Measurements from ENCODE around the gene RAD23B. TPM values are rescaled to one million over a fixed set of nuclear protein-coding genes. Genes with fewer than 3 reads are reported as not detected.

The RAD23B gene
- total RNA-seq, 2 experiments from 2014 or later: 114 to 188 TPM

DNA sequence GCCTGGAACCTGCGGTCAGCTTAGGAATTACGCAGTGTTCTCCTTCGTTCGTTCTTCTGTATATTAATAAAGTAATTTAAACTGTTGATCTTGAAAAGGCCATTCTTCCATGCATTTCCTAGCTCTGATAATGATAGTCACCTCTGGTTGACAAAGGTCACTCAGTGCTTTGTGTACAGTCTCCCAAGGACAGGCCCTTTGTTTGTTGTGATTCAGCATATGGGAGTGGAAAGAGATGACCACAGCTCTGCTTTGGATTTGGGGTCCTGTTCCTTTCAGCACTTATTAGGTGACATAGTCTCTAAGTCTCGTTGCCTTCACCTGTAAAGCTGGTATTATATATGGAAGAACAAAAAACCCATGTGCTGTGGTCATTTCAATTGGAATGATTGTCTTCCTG, 39.6 kb downstream of the RAD23B start:
- H3K9me3 Mint-ChIP-seq (ENCODE audit: low read depth): no peaks in the 10 kb centered on the region
- no peak for DNase-seq
- CTCF ChIA-PET: interaction anchor here (0.7 to 2.9 kb wide), 3 partner anchors 11 to 982 kb away, joined by 3 to 16 read pairs (median 3); no protein-coding TSS in a partner anchor
- no peak overlapping the region for H3K4me3 Mint-ChIP-seq
- no peak for ATAC-seq
- peaks cover 51% of the 10 kb centered on the region for H3K36me3 Mint-ChIP-seq (ENCODE audit: low read depth)
- H3K27me3 Mint-ChIP-seq: no peaks in the 10 kb centered on the region
- H3K27ac Mint-ChIP-seq: no peak overlapping the region
- H3K4me1 Mint-ChIP-seq: peaks cover 11% of the 10 kb centered on the region
- POLR2A ChIA-PET: no interaction called here
- intact Hi-C loops (cut with DNase I, micrococcal nuclease): loop anchor here in 1 of 2 experiments (5.0 kb wide), 1 partner anchor 40 kb away; the partner anchor contains the start of gene RAD23B

DNA sequence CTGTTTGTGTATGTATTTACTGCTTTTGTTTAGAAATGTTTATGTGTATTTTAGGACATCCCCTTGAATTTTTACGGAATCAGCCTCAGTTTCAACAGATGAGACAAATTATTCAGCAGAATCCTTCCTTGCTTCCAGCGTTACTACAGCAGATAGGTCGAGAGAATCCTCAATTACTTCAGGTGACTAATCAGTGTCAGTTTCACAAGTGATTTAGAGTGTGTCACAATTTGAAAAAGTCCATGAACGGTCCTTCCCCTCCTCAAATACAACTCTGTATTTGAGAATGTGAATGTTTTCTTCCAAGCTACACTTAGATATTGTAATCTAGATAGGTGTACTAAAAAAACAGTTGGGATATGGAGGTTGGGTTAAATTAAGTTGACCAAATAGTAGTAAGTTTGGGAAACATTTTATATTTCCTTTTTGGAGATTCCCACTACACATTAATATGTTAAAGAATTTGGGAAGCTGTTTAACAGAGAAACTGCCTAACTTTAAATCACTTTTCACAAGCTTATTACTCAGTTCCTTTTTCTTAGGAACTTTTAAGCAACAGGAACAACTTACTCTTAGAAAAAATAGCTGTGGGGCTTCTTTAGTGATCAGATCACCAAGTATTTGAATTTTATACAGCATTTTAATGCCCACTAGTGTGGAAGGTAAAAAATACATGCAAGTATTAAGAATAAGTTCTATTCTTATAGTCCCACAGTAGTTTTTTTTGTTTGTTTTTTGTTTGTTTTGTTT, 40.9 kb downstream of the RAD23B start:
- ATAC-seq: peak; percentile 81
- Mint-ChIP-seq H3K27me3 (no peaks in the 10 kb centered on the region), H3K36me3 (ENCODE audit: low read depth) (peaks cover 57% of the 10 kb centered on the region), H3K9me3 (ENCODE audit: low read depth) (no peaks in the 10 kb centered on the region), H3K4me3 (no peak overlapping the region), H3K27ac (peak overlapping the region; percentile 20), H3K4me1 (peaks cover 11% of the 10 kb centered on the region)
- no peak for DNase-seq
- intact Hi-C loops (cut with DNase I, micrococcal nuclease): loop anchor here in 1 of 2 experiments (5.0 kb wide), 1 partner anchor 42 kb away; the partner anchor contains the start of gene RAD23B
- CTCF ChIA-PET: interaction anchor here (1.1 to 2.9 kb wide), 3 partner anchors 13 to 17 kb away, joined by 3 to 16 read pairs (median 3); no protein-coding TSS in a partner anchor
- POLR2A ChIA-PET: interaction anchor here (0.6 kb wide), 1 partner anchor 18 kb away, joined by 4 read pairs; no protein-coding TSS in a partner anchor

DNA sequence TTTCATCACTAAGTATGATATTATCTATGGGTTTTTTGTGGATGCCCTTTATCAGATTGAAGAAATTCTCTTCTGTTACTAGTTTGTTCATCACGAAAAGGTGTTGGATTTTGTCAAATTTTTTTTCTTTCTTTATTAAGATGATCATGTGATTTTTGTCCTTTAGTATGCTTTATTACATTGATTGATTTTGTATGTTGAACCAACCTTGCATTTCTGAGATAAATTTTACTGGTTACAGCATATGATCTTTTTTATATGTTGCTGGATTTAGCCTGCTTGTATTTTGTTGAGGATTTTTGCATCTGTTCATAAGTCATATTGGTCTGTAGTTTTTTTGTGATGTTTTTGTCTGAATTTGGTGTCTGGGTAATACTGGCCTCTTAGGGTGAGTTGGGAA, 42.8 kb downstream of the RAD23B start:
- ChIA-PET CTCF (no interaction called here), POLR2A (no interaction called here)
- DNase-seq (no peak), ATAC-seq (no peak)
- Mint-ChIP-seq H3K4me3 (no peak overlapping the region), H3K27ac (no peak overlapping the region), H3K9me3 (ENCODE audit: low read depth) (no peaks in the 10 kb centered on the region), H3K4me1 (peaks cover 11% of the 10 kb centered on the region), H3K27me3 (no peaks in the 10 kb centered on the region), H3K36me3 (ENCODE audit: low read depth) (peaks cover 63% of the 10 kb centered on the region)
- intact Hi-C loops (cut with DNase I, micrococcal nuclease): no loop called here

DNA sequence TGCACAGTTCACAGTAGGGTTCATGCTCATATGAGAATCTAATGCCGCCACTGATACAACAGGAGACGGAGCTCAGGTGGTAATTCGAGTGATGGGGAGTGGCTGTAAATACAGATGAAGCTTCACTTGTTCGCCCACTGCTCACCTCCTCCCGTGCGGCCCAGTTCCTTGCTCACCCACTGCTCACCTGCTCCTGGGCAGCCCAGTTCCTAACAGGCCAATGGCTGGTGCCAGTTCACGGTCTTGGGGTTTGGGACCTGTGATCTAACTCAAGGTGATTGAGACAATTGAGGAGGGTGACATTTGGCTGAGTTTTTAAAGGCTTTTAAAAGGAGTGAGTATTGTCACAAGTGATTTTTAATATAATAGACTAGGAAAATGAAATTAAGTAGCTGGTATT, 45.4 kb downstream of the RAD23B start:
- POLR2A ChIA-PET: interaction anchor here (0.5 kb wide), 1 partner anchor 44 kb away, joined by 6 read pairs; no protein-coding TSS in a partner anchor
- Mint-ChIP-seq H3K4me1 (peaks cover 7% of the 10 kb centered on the region), H3K27me3 (no peaks in the 10 kb centered on the region), H3K9me3 (ENCODE audit: low read depth) (no peaks in the 10 kb centered on the region), H3K4me3 (no peak overlapping the region), H3K36me3 (ENCODE audit: low read depth) (peaks cover 76% of the 10 kb centered on the region), H3K27ac (no peak overlapping the region)
- CTCF ChIA-PET: interaction anchor here (1.2 to 3.5 kb wide), 2 partner anchors 13 to 47 kb away, joined by 3 to 14 read pairs; no protein-coding TSS in a partner anchor
- ATAC-seq: no peak
- DNase-seq: no peak
- intact Hi-C loops (cut with DNase I, micrococcal nuclease): no loop called here

DNA sequence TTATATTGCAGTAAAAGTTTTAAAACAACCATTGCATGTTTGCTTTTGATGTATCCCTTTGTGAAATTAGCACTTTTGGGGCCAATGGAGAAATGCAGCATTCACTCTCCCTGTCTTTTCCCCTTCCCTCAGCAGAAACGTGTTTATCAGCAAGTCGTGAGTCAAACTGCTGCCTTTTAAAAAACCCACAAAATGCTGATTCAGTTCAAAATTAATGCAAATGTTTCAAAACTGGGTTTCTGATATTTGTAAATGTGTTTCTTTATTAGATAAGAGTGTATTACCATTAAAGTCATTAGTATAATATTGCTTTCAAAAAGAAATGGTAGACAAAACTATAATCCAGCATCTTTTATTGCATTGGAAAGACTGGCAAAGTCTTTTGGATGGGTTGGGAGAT, 47.3 kb downstream of the RAD23B start:
- H3K4me1 Mint-ChIP-seq: no peaks in the 10 kb centered on the region
- no peak for ATAC-seq
- peaks cover 68% of the 10 kb centered on the region for H3K36me3 Mint-ChIP-seq (ENCODE audit: low read depth)
- POLR2A ChIA-PET: no interaction called here
- CTCF ChIA-PET: interaction anchor here (3.5 kb wide), 1 partner anchor 11 kb away, joined by 14 read pairs; no protein-coding TSS in a partner anchor
- no peaks in the 10 kb centered on the region for H3K9me3 Mint-ChIP-seq (ENCODE audit: low read depth)
- no peaks in the 10 kb centered on the region for H3K27me3 Mint-ChIP-seq
- intact Hi-C loops (cut with DNase I, micrococcal nuclease): no loop called here
- no peak overlapping the region for H3K4me3 Mint-ChIP-seq
- DNase-seq: no peak
- no peak overlapping the region for H3K27ac Mint-ChIP-seq

DNA sequence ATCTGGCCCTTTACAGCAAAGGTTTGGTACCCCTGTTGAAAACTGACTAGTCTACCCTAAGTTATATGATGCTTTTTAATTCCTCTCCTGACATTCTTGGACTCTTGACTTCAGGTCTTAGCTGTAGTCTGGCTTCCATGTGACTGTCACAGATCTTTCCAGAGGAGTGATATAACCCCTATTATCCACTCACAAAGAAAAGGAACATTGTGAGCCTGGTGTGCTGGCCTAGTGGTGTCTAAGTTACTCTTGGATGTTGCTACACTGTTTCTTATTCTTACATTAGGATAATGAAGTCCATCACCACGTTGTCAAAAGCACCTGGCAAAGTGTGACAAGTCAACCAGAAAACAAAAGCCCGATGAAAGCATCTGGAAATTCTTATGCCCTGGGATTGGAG, 49.8 kb downstream of the RAD23B start:
- POLR2A ChIA-PET: no interaction called here
- intact Hi-C loops (cut with DNase I, micrococcal nuclease): no loop called here
- H3K36me3 Mint-ChIP-seq (ENCODE audit: low read depth): peaks cover 57% of the 10 kb centered on the region
- H3K27me3 Mint-ChIP-seq: no peaks in the 10 kb centered on the region
- H3K27ac Mint-ChIP-seq: peak overlapping the region; percentile 38
- no peaks in the 10 kb centered on the region for H3K4me1 Mint-ChIP-seq
- CTCF ChIA-PET: interaction anchor here (0.7 to 2.2 kb wide), 2 partner anchors 8 to 30 kb away, joined by 3 to 14 read pairs; no protein-coding TSS in a partner anchor
- DNase-seq (no peak), ATAC-seq (no peak)
- H3K4me3 Mint-ChIP-seq: no peak overlapping the region
- H3K9me3 Mint-ChIP-seq (ENCODE audit: low read depth): no peaks in the 10 kb centered on the region

DNA sequence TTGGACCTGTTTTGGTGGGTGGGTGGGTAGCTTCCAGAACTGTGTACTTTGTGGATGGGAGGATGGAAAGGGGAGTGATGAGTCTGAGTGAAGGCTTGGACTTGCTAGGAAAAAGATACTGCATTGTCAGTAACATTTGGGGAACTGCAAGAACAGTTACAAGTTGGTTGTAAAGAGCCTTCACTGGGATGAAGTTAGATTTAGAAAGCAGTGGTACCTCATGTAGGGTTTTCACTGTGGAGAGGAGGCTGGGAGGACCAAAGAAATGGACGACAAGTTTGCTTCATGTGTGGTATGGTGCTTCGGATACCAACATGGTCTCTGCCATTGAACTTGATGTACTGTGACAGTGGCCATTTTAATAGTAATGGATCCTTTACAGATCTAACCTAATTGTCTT, 50.3 kb downstream of the RAD23B start:
- Mint-ChIP-seq H3K4me1 (no peaks in the 10 kb centered on the region), H3K27ac (peak overlapping the region; percentile 33), H3K27me3 (no peaks in the 10 kb centered on the region), H3K9me3 (ENCODE audit: low read depth) (no peaks in the 10 kb centered on the region), H3K36me3 (ENCODE audit: low read depth) (peaks cover 53% of the 10 kb centered on the region), H3K4me3 (no peak overlapping the region)
- ChIA-PET POLR2A (interaction anchor here (0.9 kb wide), 1 partner anchor 48 kb away, joined by 3 read pairs; no protein-coding TSS in a partner anchor), CTCF (interaction anchor here (0.6 to 2.2 kb wide), 3 partner anchors 8 to 892 kb away, joined by 3 to 14 read pairs (median 3); no protein-coding TSS in a partner anchor)
- intact Hi-C loops (cut with DNase I, micrococcal nuclease): no loop called here
- ATAC-seq: no peak
- no peak for DNase-seq

DNA sequence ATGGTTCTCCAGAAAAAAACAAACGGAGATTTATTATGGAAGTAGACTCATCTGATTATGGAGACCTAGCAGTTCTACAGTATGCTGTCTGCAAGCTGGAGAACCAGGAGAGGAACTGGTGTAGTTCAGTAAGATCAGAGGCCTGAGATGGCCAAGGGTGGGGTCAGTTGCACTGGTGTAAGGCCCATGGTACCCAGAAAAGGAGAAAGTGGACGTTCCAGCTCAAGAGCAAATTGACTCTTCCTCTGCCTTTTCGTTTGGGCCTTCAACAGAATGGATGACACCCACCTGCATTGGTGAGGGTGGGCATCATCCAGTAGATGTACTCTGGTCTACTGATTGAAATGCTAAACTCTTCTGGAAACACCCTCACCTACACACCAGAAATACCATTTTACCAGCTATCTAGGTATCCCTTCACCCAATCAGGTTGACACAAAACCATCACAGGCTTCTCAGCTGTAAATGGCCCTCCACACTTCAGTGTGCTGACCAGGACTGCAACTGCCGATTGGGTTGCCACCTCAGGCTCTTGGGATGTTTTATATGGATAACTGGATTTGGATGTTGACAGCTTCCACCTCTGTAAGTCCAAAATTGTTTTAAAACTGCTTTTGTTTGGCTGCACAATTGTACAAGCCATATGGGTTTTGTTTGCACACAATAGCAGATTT, 51.2 kb downstream of the RAD23B start:
- ChIA-PET POLR2A (interaction anchor here (0.9 kb wide), 1 partner anchor 48 kb away, joined by 3 read pairs; no protein-coding TSS in a partner anchor), CTCF (interaction anchor here (0.6 kb wide), 2 partner anchors 8 to 893 kb away, joined by 3 read pairs; no protein-coding TSS in a partner anchor)
- Mint-ChIP-seq H3K4me3 (no peak overlapping the region), H3K27ac (no peak overlapping the region), H3K4me1 (no peaks in the 10 kb centered on the region), H3K36me3 (ENCODE audit: low read depth) (peaks cover 50% of the 10 kb centered on the region), H3K9me3 (ENCODE audit: low read depth) (no peaks in the 10 kb centered on the region), H3K27me3 (no peaks in the 10 kb centered on the region)
- intact Hi-C loops (cut with DNase I, micrococcal nuclease): no loop called here
- DNase-seq (no peak), ATAC-seq (no peak)

DNA sequence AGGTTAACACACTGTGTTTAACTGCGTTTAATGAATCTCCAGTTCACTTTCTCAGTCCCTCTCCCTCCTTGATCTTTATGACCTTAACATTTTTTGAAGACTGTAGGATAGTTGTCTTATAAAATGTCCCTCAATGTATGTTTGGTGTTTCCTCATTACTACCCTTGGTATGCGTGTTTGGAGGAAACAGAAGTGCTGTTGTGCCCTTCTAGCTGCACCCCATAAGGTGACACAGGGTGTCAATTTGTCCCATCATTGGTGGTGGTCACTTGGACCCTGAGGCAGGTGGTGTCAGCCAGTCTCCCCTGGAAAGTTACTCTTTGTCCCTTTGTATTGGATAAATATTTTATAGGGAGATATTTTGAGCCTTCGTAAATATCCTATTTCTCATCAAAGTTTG, 52.3 kb downstream of the RAD23B start:
- H3K27me3 Mint-ChIP-seq: no peaks in the 10 kb centered on the region

DNA sequence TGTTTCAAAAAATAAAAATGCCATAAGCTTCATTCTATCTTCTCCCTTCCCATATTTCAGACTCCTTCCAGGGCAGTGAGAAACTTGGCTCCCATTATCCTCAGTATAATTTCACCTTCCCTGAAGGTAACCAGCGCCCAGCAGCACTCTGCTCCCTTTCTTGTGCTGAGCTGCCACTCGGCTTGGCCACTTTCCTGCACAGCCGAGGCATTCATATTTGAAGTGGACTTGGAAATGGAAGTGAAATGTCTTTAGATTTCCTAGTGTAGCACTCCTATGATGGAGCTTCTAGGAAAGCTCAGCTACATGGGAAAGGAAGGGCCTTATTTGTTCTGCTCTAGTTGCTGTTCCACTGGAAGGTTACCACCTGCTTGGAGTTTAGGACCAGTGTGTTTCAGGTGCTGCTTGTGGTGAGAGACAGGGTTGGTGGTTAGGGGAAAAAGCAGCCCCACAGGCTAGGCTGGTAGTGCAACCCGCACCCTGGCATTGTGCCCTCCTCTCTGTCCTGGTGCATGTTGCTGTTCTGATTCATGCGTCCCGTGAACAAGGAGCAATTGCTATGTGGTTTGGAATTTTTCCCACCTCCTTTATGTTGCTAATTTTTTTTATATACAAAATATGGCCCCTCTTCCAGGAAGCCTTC, 53.8 kb downstream of the RAD23B start:
- no peak for DNase-seq
- intact Hi-C loops (cut with DNase I, micrococcal nuclease): no loop called here
- Mint-ChIP-seq H3K4me1 (peaks cover 4% of the 10 kb centered on the region), H3K27me3 (no peaks in the 10 kb centered on the region), H3K27ac (peak overlapping the region; percentile 25), H3K4me3 (no peak overlapping the region), H3K9me3 (ENCODE audit: low read depth) (no peaks in the 10 kb centered on the region), H3K36me3 (ENCODE audit: low read depth) (peaks cover 31% of the 10 kb centered on the region)
- no peak for ATAC-seq
- ChIA-PET POLR2A (no interaction called here), CTCF (interaction anchor here (0.6 kb wide), 1 partner anchor 258 kb away, joined by 3 read pairs; no protein-coding TSS in a partner anchor)

More for the DNA sequence above, 52.3 kb downstream of the RAD23B start:
- Mint-ChIP-seq H3K9me3 (ENCODE audit: low read depth) (no peaks in the 10 kb centered on the region), H3K4me3 (no peak overlapping the region), H3K27ac (no peak overlapping the region), H3K36me3 (ENCODE audit: low read depth) (peaks cover 46% of the 10 kb centered on the region), H3K4me1 (no peaks in the 10 kb centered on the region)
- ATAC-seq: no peak
- DNase-seq: no peak
- ChIA-PET POLR2A (no interaction called here), CTCF (interaction anchor here (0.6 kb wide), 1 partner anchor 157 kb away, joined by 3 read pairs; no protein-coding TSS in a partner anchor)
- intact Hi-C loops (cut with DNase I, micrococcal nuclease): no loop called here

Data from activated CD4-positive, alpha-beta T cell treated with anti-CD3 and anti-CD28 coated beads for 36 hours (primary cell).